HG02943 (cell line): ENCODE results near the gene POLR3H.
"Not testable (repeated sequence)": the region's sequence is repeated elsewhere in the genome, so short reads cannot be mapped to it uniquely, and the experiment has no call there.

Experiments used
- ATAC-seq: cut with Tn5 transposase; IDR thresholded peaks from one replicate; pipeline ENCODE4 v1.9.1; 2021; ENCODE audit warnings: mild to moderate bottlenecking, low read depth, moderate library complexity; ENCODE audit not compliant: unreplicated experiment

The POLR3H gene, protein sequence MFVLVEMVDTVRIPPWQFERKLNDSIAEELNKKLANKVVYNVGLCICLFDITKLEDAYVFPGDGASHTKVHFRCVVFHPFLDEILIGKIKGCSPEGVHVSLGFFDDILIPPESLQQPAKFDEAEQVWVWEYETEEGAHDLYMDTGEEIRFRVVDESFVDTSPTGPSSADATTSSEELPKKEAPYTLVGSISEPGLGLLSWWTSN

DNA sequence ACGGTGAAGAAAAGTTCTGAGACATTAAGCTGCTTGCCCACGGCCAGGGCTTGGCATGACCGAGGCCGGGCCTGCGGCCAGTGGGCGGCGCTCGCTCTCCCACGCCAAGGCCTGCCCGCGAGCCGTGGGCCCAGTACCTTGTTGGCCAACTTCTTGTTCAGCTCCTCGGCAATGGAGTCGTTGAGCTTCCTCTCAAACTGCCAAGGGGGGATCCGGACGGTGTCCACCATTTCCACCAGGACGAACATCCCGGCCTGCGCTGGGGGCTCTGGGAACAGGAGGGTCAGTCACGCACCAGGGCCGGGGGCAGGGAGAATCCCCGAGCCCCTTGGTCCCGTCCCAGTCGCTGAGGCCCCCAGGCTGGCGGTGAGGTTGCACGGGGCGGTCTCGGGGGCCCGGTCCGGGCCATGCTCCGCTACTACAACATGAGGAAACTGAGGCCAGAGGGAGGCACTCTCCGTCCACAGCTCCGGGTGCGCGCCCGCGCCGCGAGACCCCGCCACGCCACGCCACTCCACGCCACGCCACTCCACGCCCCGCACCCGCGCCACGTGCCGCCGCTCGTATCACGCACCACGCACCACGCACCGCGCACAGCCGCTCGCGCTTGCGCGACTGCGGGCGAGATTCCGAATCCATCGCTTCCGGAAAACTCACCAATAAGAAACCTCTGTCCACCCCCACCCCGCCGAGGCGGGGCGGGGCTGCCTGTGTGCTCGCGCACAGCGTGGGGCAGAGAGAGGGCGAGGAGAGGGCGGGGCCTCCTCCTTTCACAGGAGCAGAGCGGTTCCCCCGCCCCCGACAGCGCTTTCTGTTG is at the start of gene POLR3H:
POLR3H (minus strand) TSS at position 617 of the 817 bp plus-strand sequence; CDS start at position 248, 369 bp downstream.
- ATAC-seq: peak; percentile 74

DNA sequence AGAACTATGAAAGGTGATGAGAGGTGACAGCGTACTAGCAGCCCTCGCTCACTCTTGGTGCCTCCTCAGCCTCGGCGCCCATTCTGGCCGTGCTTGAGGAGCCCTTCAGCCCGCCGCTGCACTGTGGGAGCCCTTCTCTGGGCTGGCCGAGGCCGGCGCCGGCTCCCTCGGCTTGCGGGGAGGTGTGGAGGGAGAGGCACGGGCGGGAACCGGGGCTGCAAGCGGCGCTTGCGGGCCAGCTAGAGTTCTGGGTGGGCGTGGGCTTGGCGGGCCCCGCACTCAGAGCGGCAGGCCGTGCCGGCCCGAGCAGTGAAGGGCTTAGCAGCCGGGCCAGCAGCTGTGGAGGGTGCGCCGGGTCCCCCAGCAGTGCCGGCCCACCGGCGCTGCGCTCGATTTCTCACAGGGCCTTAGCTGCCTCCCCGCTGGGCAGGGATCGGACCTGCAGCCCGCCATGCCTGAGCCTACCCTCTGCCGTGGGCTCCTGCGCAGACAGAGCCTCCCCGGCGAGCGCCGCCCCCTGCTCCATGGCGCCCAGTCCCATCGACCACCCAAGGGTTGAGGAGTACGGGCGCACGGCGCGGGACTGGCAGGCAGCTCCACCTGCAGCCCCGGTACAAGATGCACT is 49.2 kb upstream of the POLR3H start:
- ATAC-seq: not testable (repeated sequence)

GRCh38 chr22:41589391-41590241 is 45.3 kb upstream of the POLR3H start, which contains the start of gene PMM1:
PMM1 (minus strand) TSS chr22:41589840; CDS start chr22:41589805, 35 bp downstream.
- ATAC-seq: peak; percentile 86

DNA sequence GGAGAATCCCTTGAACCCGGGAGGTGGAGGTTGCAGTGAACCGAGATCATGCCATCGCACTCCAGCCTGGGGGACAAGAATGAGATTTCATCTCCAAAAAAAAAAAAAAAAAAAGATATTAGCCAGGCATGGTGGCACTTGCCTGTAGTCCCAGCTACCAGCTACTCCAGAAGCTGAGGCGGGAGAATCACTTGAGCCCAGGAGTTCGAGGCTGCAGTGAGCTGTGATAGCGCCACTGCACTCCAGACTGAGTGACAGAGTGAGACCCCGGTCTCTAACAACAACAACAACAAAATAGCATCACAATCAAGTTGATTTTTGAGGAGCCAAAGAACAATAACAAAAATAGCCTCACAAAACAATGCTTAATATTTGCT is 43.1 kb upstream of the POLR3H start:
- no peak for ATAC-seq

GRCh38 chr22:41585898-41586297 is 41.6 kb upstream of the POLR3H start:
- no peak for ATAC-seq

- no peak for ATAC-seq
These were observed 40.6 kb upstream of the POLR3H start for GRCh38 chr22:41584881-41585280.

GRCh38 chr22:41582694-41583093 is 38.4 kb upstream of the POLR3H start:
- no peak for ATAC-seq

DNA sequence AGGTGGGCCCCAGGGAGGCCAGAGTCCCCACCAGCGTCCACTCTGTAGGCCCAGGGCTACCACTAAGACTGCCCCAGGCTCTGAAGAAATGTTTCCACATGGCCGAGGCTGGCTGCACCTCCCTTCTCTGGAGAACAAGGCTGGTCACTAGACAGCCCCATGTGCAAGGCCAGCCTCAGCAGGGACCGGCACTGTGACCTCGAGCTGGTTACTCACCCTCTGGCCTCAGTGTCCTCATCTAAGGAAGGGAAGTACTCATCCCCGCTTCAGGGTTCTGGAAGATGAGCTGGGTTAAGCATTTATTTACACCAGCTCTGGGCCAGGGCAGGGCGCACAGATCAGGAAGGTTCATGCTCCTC is 35.7 kb upstream of the POLR3H start:
- ATAC-seq: no peak

DNA sequence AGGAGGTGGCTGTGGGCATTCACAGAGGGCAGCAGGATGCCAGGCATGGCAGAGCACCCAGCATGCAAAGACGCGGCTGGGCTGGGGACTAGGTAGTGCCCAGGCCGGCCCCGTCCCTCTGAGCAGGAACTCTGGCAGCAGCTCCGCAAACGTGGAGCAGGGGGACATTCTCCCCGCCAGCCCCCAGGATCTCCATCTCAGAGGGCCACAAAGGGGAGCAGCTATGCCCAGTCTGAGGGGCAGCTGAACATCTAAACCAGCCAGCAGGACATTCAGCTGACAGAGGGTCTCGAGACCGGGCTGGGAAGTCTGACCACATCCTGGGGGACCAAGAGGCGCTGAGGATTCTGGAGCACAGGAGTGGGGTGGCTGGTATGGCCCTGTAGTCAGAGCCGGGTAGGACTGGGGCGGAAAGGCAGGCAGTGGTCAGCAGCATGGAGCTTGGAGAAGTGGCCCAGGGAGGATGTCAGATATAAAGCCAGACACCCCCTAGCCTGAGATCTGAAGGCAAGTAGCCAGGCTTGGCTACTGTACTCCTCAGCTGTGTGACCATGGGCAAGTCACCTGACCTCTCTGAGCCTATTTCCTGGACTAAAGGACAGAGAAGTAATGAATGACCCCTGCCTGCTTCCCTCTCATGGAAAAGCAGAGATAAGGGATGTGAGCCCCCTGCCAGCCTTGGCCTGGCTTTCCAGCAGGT is 35.2 kb upstream of the POLR3H start:
- no peak for ATAC-seq

DNA sequence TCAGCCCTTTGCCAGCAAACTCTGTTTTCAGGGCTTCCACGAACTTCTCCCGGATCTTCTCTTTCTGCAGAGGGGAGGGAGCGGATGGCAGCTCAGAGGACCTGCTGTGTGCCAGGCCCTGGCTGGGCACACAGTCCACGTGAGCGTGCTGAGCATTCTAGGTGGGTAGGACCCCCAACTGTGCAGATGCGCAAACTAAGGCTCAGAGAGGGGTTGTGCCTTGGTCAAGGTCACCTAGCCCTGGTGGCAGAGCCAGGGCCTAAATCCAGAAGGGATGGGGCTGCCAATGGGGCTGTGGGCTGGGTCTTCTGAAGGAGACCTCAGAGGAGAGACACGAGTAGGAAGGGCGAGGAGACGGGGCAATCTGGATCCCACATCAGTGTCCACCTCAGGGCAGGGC is 34.5 kb upstream of the POLR3H start:
- no peak for ATAC-seq

DNA sequence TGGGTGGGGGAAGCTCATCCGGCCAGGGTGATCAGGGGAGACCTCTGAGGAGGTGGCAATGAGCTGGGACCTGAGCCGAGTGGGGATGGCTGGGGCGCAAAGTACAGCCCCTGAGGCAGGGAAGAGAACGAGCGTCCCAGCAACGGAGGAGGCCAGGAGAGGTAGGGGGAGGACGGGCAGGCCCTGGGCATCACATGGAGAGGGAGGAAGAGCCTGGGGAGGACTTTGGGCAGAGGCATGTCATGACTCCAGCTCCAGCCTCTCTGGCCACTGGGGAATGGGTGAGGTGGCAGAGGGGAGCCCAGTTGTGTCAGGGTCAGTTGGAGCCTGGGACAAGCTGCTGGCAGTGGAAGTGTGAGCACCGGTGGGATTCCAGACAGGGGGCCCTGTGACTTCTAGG is 33.8 kb upstream of the POLR3H start:
- no peak for ATAC-seq

DNA sequence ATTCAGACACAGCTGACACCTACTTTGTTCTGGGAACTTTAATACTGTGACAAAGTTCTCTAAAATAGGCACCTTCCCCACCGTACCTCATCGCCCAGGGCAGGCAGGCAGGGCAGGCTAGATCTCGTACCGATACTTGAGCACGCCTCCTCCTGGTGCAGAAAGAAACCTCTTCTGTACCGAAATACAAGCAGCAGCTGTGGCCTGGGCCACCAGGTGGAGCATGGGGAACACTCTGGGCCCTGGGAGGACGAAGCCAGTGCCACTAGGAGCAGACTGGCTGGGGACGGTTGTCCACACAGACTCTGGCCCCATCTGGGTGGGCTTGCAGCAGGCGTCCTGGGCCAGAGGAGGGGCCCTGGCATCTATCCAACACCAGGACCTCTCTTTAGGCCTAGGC is 32.6 kb upstream of the POLR3H start:
- ATAC-seq: no peak

DNA sequence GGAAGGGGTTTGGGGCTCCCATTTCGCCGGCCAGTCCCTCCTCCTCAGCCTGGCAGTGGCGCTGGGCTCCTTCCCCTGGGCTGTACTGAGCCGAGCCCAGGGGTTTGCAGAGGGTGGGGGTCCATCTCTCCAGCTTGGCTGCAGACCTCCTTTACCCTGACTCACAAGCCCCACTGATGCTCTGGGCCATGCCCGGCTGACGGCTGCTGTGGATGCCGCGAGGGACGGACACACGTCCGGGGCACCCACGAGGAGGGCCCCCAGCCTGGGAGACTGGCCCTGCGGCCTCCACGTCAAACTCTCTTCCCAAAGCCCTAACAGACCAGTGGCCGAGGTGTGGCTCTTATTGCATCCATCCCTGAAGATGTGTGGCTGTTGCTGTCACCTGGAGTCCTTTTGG is 31.3 kb upstream of the POLR3H start:
- no peak for ATAC-seq

GRCh38 chr22:41574847-41575381 is 30.6 kb upstream of the POLR3H start:
- ATAC-seq: no peak

DNA sequence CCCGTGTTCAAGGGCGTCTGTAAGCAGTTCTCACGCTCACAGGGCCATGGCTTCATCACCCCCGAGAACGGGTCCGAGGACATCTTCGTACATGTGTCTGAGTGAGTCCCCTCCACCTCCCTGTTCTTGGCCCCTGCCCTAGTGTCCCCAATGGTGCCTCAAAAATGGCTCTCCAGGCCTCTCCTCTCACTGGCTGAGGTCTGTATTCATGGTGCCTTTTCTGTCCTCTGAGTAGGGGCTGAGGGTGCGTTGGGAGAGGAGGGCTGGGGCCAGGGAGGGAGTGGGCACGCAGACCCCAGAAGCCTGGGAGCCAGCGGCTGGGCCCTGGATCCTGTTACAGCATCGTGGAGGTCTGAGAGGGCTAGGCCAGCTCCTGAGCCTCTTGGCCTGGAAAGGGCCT is 29.4 kb upstream of the POLR3H start:
- ATAC-seq: no peak

DNA sequence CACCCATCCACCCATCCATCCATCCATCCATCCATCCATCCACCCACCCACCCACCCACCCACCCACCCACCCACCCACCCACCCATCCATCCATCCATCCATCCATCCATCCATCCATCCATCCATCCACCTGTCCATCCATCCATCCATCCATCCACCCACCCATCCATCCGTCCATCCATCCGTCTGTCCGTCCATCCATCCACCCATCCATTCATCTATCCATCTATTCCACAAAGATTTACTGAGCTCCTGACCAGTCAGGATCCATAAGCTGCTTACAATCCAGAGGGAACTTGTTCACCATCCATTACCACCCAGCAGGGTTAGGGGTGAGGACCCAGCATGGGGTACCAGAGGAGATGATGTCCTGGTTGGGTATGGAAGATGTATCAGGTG is 28.0 kb upstream of the POLR3H start:
- not testable (repeated sequence) for ATAC-seq

DNA sequence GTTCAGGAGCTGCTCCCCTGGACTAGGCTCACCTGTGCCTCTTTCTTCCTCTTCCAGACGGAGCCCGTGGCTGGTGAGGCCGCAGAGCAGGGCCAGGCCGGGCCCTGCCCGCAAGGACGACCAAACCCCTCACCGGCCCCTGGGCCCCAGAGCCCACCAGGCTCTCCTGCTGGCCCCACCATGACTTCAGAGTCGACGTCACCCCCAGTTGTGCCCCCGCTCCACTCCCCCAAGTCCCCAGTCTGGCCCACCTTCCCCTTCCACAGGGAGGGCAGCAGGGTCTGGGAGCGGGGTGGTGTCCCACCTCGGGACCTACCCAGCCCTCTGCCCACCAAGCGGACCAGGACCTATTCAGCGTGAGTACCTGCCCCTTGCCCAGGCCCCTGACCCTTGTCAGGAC is 27.5 kb upstream of the POLR3H start:
- no peak for ATAC-seq

DNA sequence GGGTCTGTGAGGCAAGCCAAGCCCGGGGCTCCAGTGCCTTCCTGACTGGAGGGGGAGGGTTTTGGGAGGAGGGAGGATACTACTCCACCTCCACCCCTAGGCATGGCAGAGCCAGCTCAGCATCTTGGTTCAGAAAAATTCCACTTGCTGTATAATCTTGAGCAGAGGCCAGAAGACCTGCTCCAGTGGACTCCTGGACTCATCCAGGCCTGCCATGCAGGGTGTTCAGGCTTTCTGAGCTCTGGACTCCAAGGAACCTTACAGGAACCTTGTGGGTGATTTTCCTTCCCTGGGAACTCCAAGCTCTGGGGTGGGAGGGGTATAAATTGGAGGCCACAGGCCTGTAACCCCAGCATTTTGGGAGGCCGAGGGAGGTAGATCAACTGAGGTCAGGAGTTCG is 26.0 kb upstream of the POLR3H start:
- ATAC-seq: no peak

GRCh38 chr22:41568811-41569210 is 24.5 kb upstream of the POLR3H start:
- no peak for ATAC-seq

DNA sequence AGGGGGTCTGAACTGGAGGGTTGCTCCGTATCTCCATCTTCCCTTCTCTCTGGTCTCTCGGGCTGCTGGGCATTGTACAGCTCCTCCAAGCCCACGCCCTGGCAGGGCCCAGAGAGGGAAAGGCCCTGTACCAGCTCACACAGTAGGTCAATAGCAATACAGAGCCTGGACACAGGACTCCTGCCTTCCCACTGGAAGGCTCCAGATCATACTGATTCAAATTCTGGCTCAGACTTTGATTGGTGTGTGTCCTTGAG is 23.2 kb upstream of the POLR3H start:
- ATAC-seq: no peak
